D721Med (cell line): ENCODE results near the gene DLGAP1.

Experiments
- DNase-seq: peaks from one replicate; pipeline ENCODE4 v3.0.0; 2011; ENCODE audit warnings: low spot score; ENCODE audit not compliant: insufficient read length
- FAIRE-seq: peaks from 2 replicates; lab custom pipeline; 2011; peaks lifted over from hg19 to GRCh38; lab: Jason Lieb, UNC
- CTCF ChIP-seq: IDR thresholded peaks from 2 replicates; pipeline ENCODE4 v1.5.1; 2012; ENCODE audit warnings: mild to moderate bottlenecking, control low read depth; ENCODE audit not compliant: insufficient read depth; ENCODE audit errors: missing control alignments

The DLGAP1 gene

DNA sequence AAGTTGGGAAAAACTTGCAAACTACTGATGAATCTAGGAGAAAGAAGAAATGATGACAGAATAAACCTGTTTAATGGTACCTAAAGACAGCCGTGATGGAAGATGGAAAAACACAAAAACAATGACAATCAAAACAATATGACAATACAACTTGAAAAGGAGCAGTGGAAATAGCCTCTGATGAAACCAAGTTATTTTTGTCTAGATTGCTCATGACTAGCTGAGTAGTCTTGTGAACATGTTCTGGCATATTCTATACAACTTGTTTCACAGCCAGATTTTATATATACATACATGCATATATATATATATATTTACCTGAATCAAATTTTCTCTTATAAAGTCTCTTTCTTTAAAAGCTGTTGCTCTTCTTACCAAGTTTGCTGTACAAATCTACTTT is 566.0 kb downstream of the DLGAP1 start:
- FAIRE-seq (no peak), DNase-seq (no peak)
- no peak for TF ChIP-seq CTCF

DNA sequence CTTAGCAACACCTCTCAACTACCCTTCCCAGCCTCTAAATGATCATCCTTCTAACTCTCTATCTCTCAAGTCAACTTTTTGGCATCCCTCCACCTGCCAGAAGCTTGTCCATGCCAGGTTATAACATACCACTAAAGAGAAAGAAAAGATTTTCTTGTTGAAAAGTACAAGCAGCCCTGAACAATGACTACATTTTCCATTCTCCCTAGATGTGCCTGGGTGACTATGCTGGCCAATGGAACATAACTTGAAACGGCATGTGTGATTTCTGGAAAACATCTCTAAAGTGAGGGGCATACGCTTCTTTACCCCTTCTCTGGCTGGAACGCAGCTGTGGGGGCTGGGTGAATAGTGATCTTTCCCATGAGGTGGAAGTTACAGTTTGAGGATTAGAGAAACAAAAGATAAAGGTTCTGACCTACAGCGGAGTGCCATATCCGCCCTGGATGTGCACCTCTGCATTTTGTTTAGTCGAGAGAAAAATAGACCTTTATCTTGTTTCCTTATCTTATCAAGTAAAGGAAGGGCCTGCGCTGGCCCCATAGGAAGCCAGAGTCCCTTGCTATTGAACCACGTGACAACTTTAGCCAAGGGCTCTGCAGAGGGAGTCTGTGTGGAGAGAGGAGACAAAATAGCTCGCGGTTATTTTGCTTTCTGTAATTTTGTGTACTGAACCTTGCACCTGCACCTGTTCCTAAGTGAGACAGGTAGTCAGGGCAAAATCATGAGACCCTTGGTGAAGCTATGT is 568.4 kb downstream of the DLGAP1 start:
- no peak for DNase-seq
- no peak for TF ChIP-seq CTCF
- FAIRE-seq = no peak

DNA sequence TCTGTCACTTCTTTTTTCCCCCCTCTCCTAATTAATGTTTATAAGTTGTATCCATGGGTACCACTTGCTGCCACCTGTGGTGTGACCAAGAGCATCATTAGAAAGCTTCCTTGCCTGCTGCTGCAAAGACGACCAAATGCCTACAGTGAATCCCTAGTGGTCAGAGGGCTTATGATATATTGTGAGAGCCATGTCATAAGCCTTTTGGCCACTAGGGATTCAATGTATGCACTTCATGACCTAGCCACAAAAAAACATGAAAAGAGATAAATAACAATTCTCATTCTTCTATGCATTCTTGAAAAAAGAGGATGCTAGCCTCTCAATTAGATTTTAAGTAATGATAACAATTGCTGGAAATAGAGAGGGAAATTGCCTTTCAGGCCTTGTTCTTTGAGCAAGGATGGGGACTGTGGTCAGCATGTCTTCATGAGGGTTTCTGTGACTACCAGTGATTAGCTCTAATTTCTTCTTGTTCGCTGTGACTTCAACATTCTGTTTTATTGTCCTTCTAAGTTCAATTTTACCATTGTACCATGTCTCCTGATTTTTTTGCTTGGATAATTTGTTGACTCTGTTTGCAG is 569.8 kb downstream of the DLGAP1 start:
- DNase-seq = no peak
- no peak for FAIRE-seq
- no peak for TF ChIP-seq CTCF

DNA sequence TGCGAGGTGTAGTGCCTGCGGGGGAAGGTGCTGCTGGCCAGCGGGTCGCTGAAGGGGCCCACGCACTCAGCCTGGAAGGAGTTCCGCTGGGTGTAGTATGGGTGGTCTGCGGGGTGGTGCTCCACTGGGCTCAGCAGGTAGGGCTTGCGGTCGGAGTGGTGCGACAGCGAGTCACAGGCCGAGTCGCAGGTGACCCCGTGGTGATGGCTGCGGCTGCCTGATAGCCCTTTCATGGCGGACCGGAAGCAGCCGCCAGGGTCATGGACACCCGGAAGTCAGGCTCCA is 575.3 kb downstream of the DLGAP1 start:
- no peak for TF ChIP-seq CTCF
- FAIRE-seq = no peak
- DNase-seq = no peak

DNA sequence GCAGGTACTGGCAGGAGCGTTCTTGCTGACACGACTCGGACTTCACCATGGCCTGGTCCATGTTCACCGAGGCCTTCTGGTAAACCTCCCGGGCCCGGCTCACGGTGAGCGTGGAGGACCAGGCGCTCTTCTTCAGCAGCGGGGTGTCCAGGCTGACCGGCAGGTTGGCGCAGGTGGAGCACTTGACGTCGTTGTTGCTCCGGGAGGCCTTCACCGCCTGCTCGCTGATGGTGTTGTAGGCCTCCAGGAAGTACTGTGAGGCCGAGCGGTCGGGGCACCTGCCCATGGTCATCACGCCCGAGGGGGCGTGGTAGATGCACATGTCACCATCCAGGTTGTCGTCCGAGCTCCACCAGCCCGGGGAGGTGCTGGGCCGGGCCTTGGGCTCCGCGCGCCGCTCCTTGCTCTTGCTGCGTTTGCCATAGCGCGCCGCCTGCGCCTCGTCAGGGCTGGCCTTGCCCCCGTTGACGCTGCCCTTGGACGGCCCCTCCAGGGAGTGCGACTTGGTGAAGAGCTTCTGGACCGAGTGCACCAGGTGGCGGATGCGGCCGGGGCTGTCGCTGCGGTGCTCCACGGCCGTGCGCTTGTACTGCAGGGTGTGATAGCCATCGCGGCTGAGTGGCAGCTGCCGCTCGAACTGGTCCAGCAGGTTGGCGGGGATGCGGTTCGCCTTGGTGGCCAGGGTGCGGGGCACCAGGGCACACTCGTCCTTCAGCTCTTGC is 575.8 kb downstream of the DLGAP1 start:
- DNase-seq (no peak), FAIRE-seq (no peak)

GRCh38 chr18:3878401-3878800 is 576.7 kb downstream of the DLGAP1 start:
- DNase-seq = no peak
- FAIRE-seq = no peak
- no peak for TF ChIP-seq CTCF

More for the DNA sequence above, 575.8 kb downstream of the DLGAP1 start:
- no peak for TF ChIP-seq CTCF

DNA sequence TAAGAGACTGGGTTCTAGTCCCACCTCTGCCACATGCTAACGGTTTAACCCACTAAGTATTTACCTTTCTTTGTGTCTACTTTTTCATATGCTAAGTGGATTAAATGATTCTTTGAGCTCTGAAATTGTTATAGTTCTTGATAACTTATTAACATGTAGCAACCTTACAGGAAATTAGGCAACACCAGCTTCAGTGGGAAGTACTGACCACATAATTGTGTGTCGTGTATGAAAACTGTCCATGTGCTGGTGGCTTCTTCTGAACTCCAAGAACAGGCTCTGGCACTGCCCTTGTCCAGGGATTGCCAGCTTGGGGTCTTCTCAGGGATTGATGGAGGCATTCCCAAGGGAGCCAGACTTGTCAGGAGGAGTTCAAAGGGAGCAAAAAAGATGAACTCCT is 577.4 kb downstream of the DLGAP1 start:
- peak; percentile 51 for FAIRE-seq
- DNase-seq = no peak
- TF ChIP-seq CTCF = no peak
